CD8-positive, alpha-beta memory T cell (primary cell): ENCODE measurements around the gene MROH9. TPM values are rescaled to one million over a fixed set of nuclear protein-coding genes. Genes with fewer than 3 reads are reported as not detected.

Source experiments
- polyA plus RNA-seq: library from polyadenylated mRNA; unstranded; fragments of 300-500 nt; fragmentation: Illumina TruSeq; gene quantifications from one replicate; pipeline ENCODE4 v1.2.3, GENCODE V29; 2021
- total RNA-seq, 2 experiments: library from RNA; stranded (reverse); gene quantifications; one replicate each; pipeline ENCODE4 v1.2.3, GENCODE V29; 2021

The MROH9 gene
- total and polyA plus RNA-seq, 3 experiments from 2014 or later: not detected

Other genes with a start within 250 kb of the MROH9 start
- gene FMO3, start 155.4 kb downstream of the MROH9 start, total RNA-seq: not detected
- not detected for gene FMO3, start 155.4 kb downstream of the MROH9 start, polyA plus RNA-seq
- gene FMO2, start 249.8 kb downstream of the MROH9 start, total RNA-seq: not detected
- gene FMO2, start 249.8 kb downstream of the MROH9 start, polyA plus RNA-seq: not detected